ENCODE measurements around the gene PDZD2.

- no peak for TF ChIP-seq POLR2A (IDR thresholded peaks at IDR 0.05)
- TF ChIP-seq CTCF (IDR thresholded peaks at IDR 0.05): no peak
Measured at GRCh38 chr5:31776976-31777651, 138.2 kb downstream of the PDZD2 start.

Data from suprapubic skin (tissue), 3 donors.